Measurements from ENCODE around the gene EPPIN.
A peak's percentile ranks its signal among the peaks of the same experiment; 100 is the strongest.

Gene EPPIN

GRCh38 chr20:45539382-45539781, 7.8 kb downstream of the EPPIN start, which contains the start of gene WFDC6:
TSS of gene WFDC6 (minus strand) at chr20:45539482. CDS start at chr20:45539407, 75 bp downstream.
- Histone ChIP-seq H3K27ac (ENCODE audit: low read length) (no peak within 1 kb of the TSS), H3K9me3 (ENCODE audit: control insufficient read depth, insufficient read depth, low read length) (no peaks in the 10 kb centered on the region), H3K27me3 (ENCODE audit: control insufficient read depth, insufficient read depth, low read length) (no peaks in the 10 kb centered on the region), H3K4me3 (ENCODE audit: low read length) (no peak within 1 kb of the TSS), H3K36me3 (ENCODE audit: control insufficient read depth, insufficient read depth, low read length) (no peaks in the 10 kb centered on the region), H3K4me1 (ENCODE audit: control insufficient read depth, insufficient read depth, low read length) (no peaks in the 10 kb centered on the region)
- WGBS (ENCODE audit: insufficient coverage, insufficient read length): no CpG with 5 or more reads among the region's 2 CpGs
- no peak for DNase-seq (ENCODE audit: low read depth, low spot score)

- H3K9me3 ChIP-seq (ENCODE audit: control insufficient read depth, insufficient read depth, low read length): no peaks in the 10 kb centered on the region
- H3K4me1 ChIP-seq (ENCODE audit: control insufficient read depth, insufficient read depth, low read length): no peaks in the 10 kb centered on the region
- H3K27me3 ChIP-seq (ENCODE audit: control insufficient read depth, insufficient read depth, low read length): no peaks in the 10 kb centered on the region
- 100% methylated on average over 2 of the region's 7 CpGs for WGBS (ENCODE audit: insufficient coverage, insufficient read length)
- H3K27ac ChIP-seq (ENCODE audit: low read length): no peak overlapping the region
- H3K4me3 ChIP-seq (ENCODE audit: low read length): no peak overlapping the region
- DNase-seq (ENCODE audit: low read depth, low spot score): peak; percentile 9
- H3K36me3 ChIP-seq (ENCODE audit: control insufficient read depth, insufficient read depth, low read length): no peaks in the 10 kb centered on the region
Measured at GRCh38 chr20:45538209-45538799, 8.9 kb downstream of the EPPIN start.

GRCh38 chr20:45527294-45527693, 19.9 kb downstream of the EPPIN start:
- no peaks in the 10 kb centered on the region for H3K9me3 ChIP-seq (ENCODE audit: control insufficient read depth, insufficient read depth, low read length)
- no peak for DNase-seq (ENCODE audit: low read depth, low spot score)
- H3K36me3 ChIP-seq (ENCODE audit: control insufficient read depth, insufficient read depth, low read length): no peaks in the 10 kb centered on the region
- WGBS (ENCODE audit: insufficient coverage, insufficient read length): no CpG with 5 or more reads among the region's 4 CpGs
- H3K4me1 ChIP-seq (ENCODE audit: control insufficient read depth, insufficient read depth, low read length): no peaks in the 10 kb centered on the region
- H3K4me3 ChIP-seq (ENCODE audit: low read length): no peak overlapping the region
- no peak overlapping the region for H3K27ac ChIP-seq (ENCODE audit: low read length)
- H3K27me3 ChIP-seq (ENCODE audit: control insufficient read depth, insufficient read depth, low read length): no peaks in the 10 kb centered on the region

GRCh38 chr20:45523821-45524220, 23.4 kb downstream of the EPPIN start:
- Histone ChIP-seq H3K36me3 (ENCODE audit: control insufficient read depth, insufficient read depth, low read length) (no peaks in the 10 kb centered on the region), H3K9me3 (ENCODE audit: control insufficient read depth, insufficient read depth, low read length) (no peaks in the 10 kb centered on the region), H3K4me3 (ENCODE audit: low read length) (no peak overlapping the region), H3K4me1 (ENCODE audit: control insufficient read depth, insufficient read depth, low read length) (no peaks in the 10 kb centered on the region), H3K27ac (ENCODE audit: low read length) (no peak overlapping the region), H3K27me3 (ENCODE audit: control insufficient read depth, insufficient read depth, low read length) (no peaks in the 10 kb centered on the region)
- no CpG with 5 or more reads among the region's 1 CpG for WGBS (ENCODE audit: insufficient coverage, insufficient read length)
- DNase-seq (ENCODE audit: low read depth, low spot score): no peak

- no peaks in the 10 kb centered on the region; the same call in 1 of the 2 replicates for H3K4me1 ChIP-seq (ENCODE audit: control insufficient read depth, insufficient read depth, low read length)
- no peak overlapping the region for H3K4me3 ChIP-seq (ENCODE audit: low read length)
- WGBS (ENCODE audit: insufficient coverage, insufficient read length): no CpG with 5 or more reads among the region's 2 CpGs
- H3K27ac ChIP-seq (ENCODE audit: low read length): no peak overlapping the region
- no peaks in the 10 kb centered on the region for H3K27me3 ChIP-seq (ENCODE audit: control insufficient read depth, insufficient read depth, low read length)
- no peaks in the 10 kb centered on the region for H3K9me3 ChIP-seq (ENCODE audit: control insufficient read depth, insufficient read depth, low read length)
- DNase-seq (ENCODE audit: low read depth, low spot score): no peak
- H3K36me3 ChIP-seq (ENCODE audit: control insufficient read depth, insufficient read depth, low read length): no peaks in the 10 kb centered on the region
Measured at GRCh38 chr20:45518282-45518681, 28.9 kb downstream of the EPPIN start.

- H3K9me3 ChIP-seq (ENCODE audit: control insufficient read depth, insufficient read depth, low read length): no peaks in the 10 kb centered on the region
- DNase-seq (ENCODE audit: low read depth, low spot score): no peak
- no peaks in the 10 kb centered on the region for H3K36me3 ChIP-seq (ENCODE audit: control insufficient read depth, insufficient read depth, low read length)
- no peak within 1 kb of the TSS for H3K4me3 ChIP-seq (ENCODE audit: low read length)
- no peaks in the 10 kb centered on the region for H3K27me3 ChIP-seq (ENCODE audit: control insufficient read depth, insufficient read depth, low read length)
- H3K27ac ChIP-seq (ENCODE audit: low read length): no peak within 1 kb of the TSS
- no peaks in the 10 kb centered on the region; the same call in 1 of the 2 replicates for H3K4me1 ChIP-seq (ENCODE audit: control insufficient read depth, insufficient read depth, low read length)
- no CpG with 5 or more reads among the region's 5 CpGs for WGBS (ENCODE audit: insufficient coverage, insufficient read length)
Measured at GRCh38 chr20:45515147-45515913, 31.9 kb downstream of the EPPIN start, which contains the start of gene SPINT3. TSS of gene SPINT3 (minus strand) at chr20:45515622. CDS start at chr20:45515608, 14 bp downstream.

- no peak overlapping the region for H3K27ac ChIP-seq (ENCODE audit: low read length)
- no peaks in the 10 kb centered on the region for H3K27me3 ChIP-seq (ENCODE audit: control insufficient read depth, insufficient read depth, low read length)
- no peaks in the 10 kb centered on the region for H3K36me3 ChIP-seq (ENCODE audit: control insufficient read depth, insufficient read depth, low read length)
- DNase-seq (ENCODE audit: low read depth, low spot score): no peak
- no CpG with 5 or more reads among the region's 5 CpGs for WGBS (ENCODE audit: insufficient coverage, insufficient read length)
- no peaks in the 10 kb centered on the region for H3K4me1 ChIP-seq (ENCODE audit: control insufficient read depth, insufficient read depth, low read length)
- no peak overlapping the region for H3K4me3 ChIP-seq (ENCODE audit: low read length)
- no peaks in the 10 kb centered on the region for H3K9me3 ChIP-seq (ENCODE audit: control insufficient read depth, insufficient read depth, low read length)
Measured at GRCh38 chr20:45510242-45510862, 36.8 kb downstream of the EPPIN start.

GRCh38 chr20:45509091-45509490, 38.1 kb downstream of the EPPIN start:
- Histone ChIP-seq H3K36me3 (ENCODE audit: control insufficient read depth, insufficient read depth, low read length) (no peaks in the 10 kb centered on the region), H3K4me3 (ENCODE audit: low read length) (no peak overlapping the region), H3K27ac (ENCODE audit: low read length) (no peak overlapping the region), H3K4me1 (ENCODE audit: control insufficient read depth, insufficient read depth, low read length) (no peaks in the 10 kb centered on the region), H3K27me3 (ENCODE audit: control insufficient read depth, insufficient read depth, low read length) (no peaks in the 10 kb centered on the region), H3K9me3 (ENCODE audit: control insufficient read depth, insufficient read depth, low read length) (no peaks in the 10 kb centered on the region)
- no peak for DNase-seq (ENCODE audit: low read depth, low spot score)
- WGBS (ENCODE audit: insufficient coverage, insufficient read length): no CpG with 5 or more reads among the region's 4 CpGs

GRCh38 chr20:45508068-45508886, 38.9 kb downstream of the EPPIN start:
- H3K4me3 ChIP-seq (ENCODE audit: low read length): no peak overlapping the region
- H3K9me3 ChIP-seq (ENCODE audit: control insufficient read depth, insufficient read depth, low read length): no peaks in the 10 kb centered on the region
- DNase-seq (ENCODE audit: low read depth, low spot score): no peak
- no peaks in the 10 kb centered on the region for H3K27me3 ChIP-seq (ENCODE audit: control insufficient read depth, insufficient read depth, low read length)
- WGBS (ENCODE audit: insufficient coverage, insufficient read length): no CpG with 5 or more reads among the region's 7 CpGs
- no peaks in the 10 kb centered on the region for H3K36me3 ChIP-seq (ENCODE audit: control insufficient read depth, insufficient read depth, low read length)
- no peaks in the 10 kb centered on the region for H3K4me1 ChIP-seq (ENCODE audit: control insufficient read depth, insufficient read depth, low read length)
- no peak overlapping the region for H3K27ac ChIP-seq (ENCODE audit: low read length)
